8988T (cell line): ENCODE data around the gene EDA.

Source experiments
- DNase-seq: peaks from one replicate; pipeline ENCODE4 v3.0.0; 2011

EDA gene

GRCh38 chrX:70029863-70030262 lies 413.9 kb downstream of the EDA start:
- no peak for DNase-seq

GRCh38 chrX:70030301-70030767 lies 414.4 kb downstream of the EDA start:
- peak; percentile 32 for DNase-seq

- no peak for DNase-seq
Measured at GRCh38 chrX:70032792-70033191, 416.9 kb downstream of the EDA start.

- no peak for DNase-seq
Measured at GRCh38 chrX:70033348-70034051, 417.6 kb downstream of the EDA start.

GRCh38 chrX:70034646-70035045 lies 418.7 kb downstream of the EDA start:
- no peak for DNase-seq

- no peak for DNase-seq
Measured at GRCh38 chrX:70038515-70038914, 422.6 kb downstream of the EDA start.

- no peak for DNase-seq
Measured at GRCh38 chrX:70038951-70039350, 423.0 kb downstream of the EDA start.

GRCh38 chrX:70039758-70040157 lies 423.8 kb downstream of the EDA start:
- DNase-seq: no peak

- DNase-seq: no peak
Measured at GRCh38 chrX:70041993-70042392, 426.1 kb downstream of the EDA start.

- no peak for DNase-seq
Measured at GRCh38 chrX:70042399-70043371, 426.8 kb downstream of the EDA start.

- no peak for DNase-seq
Measured at GRCh38 chrX:70043685-70044084, 427.8 kb downstream of the EDA start.

GRCh38 chrX:70044541-70045245 lies 428.8 kb downstream of the EDA start:
- DNase-seq: no peak

GRCh38 chrX:70046978-70047377 lies 431.1 kb downstream of the EDA start:
- no peak for DNase-seq

GRCh38 chrX:70049406-70049805 lies 433.5 kb downstream of the EDA start:
- DNase-seq: no peak

- DNase-seq: no peak
Measured at GRCh38 chrX:70049925-70050324, 434.0 kb downstream of the EDA start, which contains the start of gene AWAT2. TSS of gene AWAT2 (minus strand) at chrX:70049938. CDS start at chrX:70049932, 6 bp downstream.

- no peak for DNase-seq
Measured at GRCh38 chrX:70052895-70053615, 437.1 kb downstream of the EDA start.

- no peak for DNase-seq
Measured at GRCh38 chrX:70054391-70054790, 438.5 kb downstream of the EDA start.

- no peak for DNase-seq
Measured at GRCh38 chrX:70062076-70062475, 446.2 kb downstream of the EDA start, which contains the start of gene OTUD6A. TSS of gene OTUD6A (plus strand) at chrX:70062457. CDS start at chrX:70062525, 68 bp downstream.

GRCh38 chrX:70062961-70063550 lies 447.1 kb downstream of the EDA start:
- DNase-seq: no peak

- DNase-seq: no peak
Measured at GRCh38 chrX:70066646-70067045, 450.7 kb downstream of the EDA start.

- no peak for DNase-seq
Measured at GRCh38 chrX:70079297-70079696, 463.4 kb downstream of the EDA start.

GRCh38 chrX:70079870-70080269 lies 464.0 kb downstream of the EDA start:
- DNase-seq: no peak
